ENCODE measurements around the gene UGDH.

Gene UGDH

GRCh38 chr4:39543034-39543433 is 15.8 kb upstream of the UGDH start:
- Histone ChIP-seq H3K27ac (ENCODE audit: low read length) (no peak overlapping the region), H2AFZ (ENCODE audit: low read length) (no peak overlapping the region), H3K4me2 (ENCODE audit: low read depth, low read length) (no peak overlapping the region)

GRCh38 chr4:39542611-39543012 is 15.4 kb upstream of the UGDH start:
- no peaks in the 10 kb centered on the region for H3K4me1 ChIP-seq (ENCODE audit: low read length)
- no peak overlapping the region for H3K27ac ChIP-seq (ENCODE audit: low read length)
- no peak overlapping the region for H3K4me2 ChIP-seq (ENCODE audit: low read depth, low read length)
- DNase-seq = no peak
- no peaks in the 10 kb centered on the region for H3K79me2 ChIP-seq (ENCODE audit: low read length)
- TF ChIP-seq EZH2 (optimal IDR thresholded peaks at IDR 0.05; ENCODE audit: low read depth, low read length) (no peak), EZH2phosphoT487 (IDR thresholded peaks at IDR 0.05; ENCODE audit: low read length) (no peak), CTCF (IDR thresholded peaks at IDR 0.05; ENCODE audit: low read length) (no peak)
- no peaks in the 10 kb centered on the region for H4K20me1 ChIP-seq (ENCODE audit: insufficient read depth, low read length)
- H3K36me3 ChIP-seq (replicated peaks; ENCODE audit: insufficient read depth, low read length) = no peaks in the 10 kb centered on the region
- no peak overlapping the region for H3K4me3 ChIP-seq (ENCODE audit: low read length)
- no peaks in the 10 kb centered on the region for H3F3A ChIP-seq (ENCODE audit: insufficient read depth, low read length)
- no peaks in the 10 kb centered on the region for H3K9me3 ChIP-seq (replicated peaks; ENCODE audit: insufficient read depth, low read length)
- H3K27me3 ChIP-seq (replicated peaks; ENCODE audit: insufficient read depth, low read length) = no peaks in the 10 kb centered on the region
- H3K9me2 ChIP-seq (replicated peaks; ENCODE audit: insufficient read depth, low read length) = no peaks in the 10 kb centered on the region
- H2AFZ ChIP-seq (ENCODE audit: low read length) = no peak overlapping the region
- H3K9ac ChIP-seq (ENCODE audit: low read length) = no peak overlapping the region

More at GRCh38 chr4:39543034-39543433, 15.8 kb upstream of the UGDH start:
- no peaks in the 10 kb centered on the region for H4K20me1 ChIP-seq (ENCODE audit: insufficient read depth, low read length)
- H3K4me1 ChIP-seq (ENCODE audit: low read length) = no peaks in the 10 kb centered on the region
- no peak overlapping the region for H3K4me3 ChIP-seq (ENCODE audit: low read length)
- no peaks in the 10 kb centered on the region for H3K9me2 ChIP-seq (replicated peaks; ENCODE audit: insufficient read depth, low read length)
- no peaks in the 10 kb centered on the region for H3K79me2 ChIP-seq (ENCODE audit: low read length)
- H3K9ac ChIP-seq (ENCODE audit: low read length) = no peak overlapping the region
- H3K27me3 ChIP-seq (replicated peaks; ENCODE audit: insufficient read depth, low read length) = no peaks in the 10 kb centered on the region
- no peaks in the 10 kb centered on the region for H3K36me3 ChIP-seq (replicated peaks; ENCODE audit: insufficient read depth, low read length)
- no peak for TF ChIP-seq EZH2 (optimal IDR thresholded peaks at IDR 0.05; ENCODE audit: low read depth, low read length)
- TF ChIP-seq CTCF (IDR thresholded peaks at IDR 0.05; ENCODE audit: low read length) = no peak
- H3K9me3 ChIP-seq (replicated peaks; ENCODE audit: insufficient read depth, low read length) = no peaks in the 10 kb centered on the region
- H3F3A ChIP-seq (ENCODE audit: insufficient read depth, low read length) = no peaks in the 10 kb centered on the region
- no peak for DNase-seq

GRCh38 chr4:39541987-39542610 is 14.9 kb upstream of the UGDH start:
- H4K20me1 ChIP-seq (ENCODE audit: insufficient read depth, low read length) = no peaks in the 10 kb centered on the region
- H2AFZ ChIP-seq (ENCODE audit: low read length) = no peak overlapping the region
- no peak overlapping the region for H3K4me3 ChIP-seq (ENCODE audit: low read length)
- TF ChIP-seq CTCF (IDR thresholded peaks at IDR 0.05; ENCODE audit: low read length) (no peak), EZH2 (optimal IDR thresholded peaks at IDR 0.05; ENCODE audit: low read depth, low read length) (no peak), EZH2phosphoT487 (IDR thresholded peaks at IDR 0.05; ENCODE audit: low read length) (no peak)
- no peak for DNase-seq
- no peak overlapping the region for H3K9ac ChIP-seq (ENCODE audit: low read length)
- no peak overlapping the region for H3K27ac ChIP-seq (ENCODE audit: low read length)
- no peaks in the 10 kb centered on the region for H3F3A ChIP-seq (ENCODE audit: insufficient read depth, low read length)
- H3K9me3 ChIP-seq (replicated peaks; ENCODE audit: insufficient read depth, low read length) = no peaks in the 10 kb centered on the region
- no peaks in the 10 kb centered on the region for H3K79me2 ChIP-seq (ENCODE audit: low read length)
- H3K36me3 ChIP-seq (replicated peaks; ENCODE audit: insufficient read depth, low read length) = no peaks in the 10 kb centered on the region
- no peak overlapping the region for H3K4me2 ChIP-seq (ENCODE audit: low read depth, low read length)
- no peaks in the 10 kb centered on the region for H3K9me2 ChIP-seq (replicated peaks; ENCODE audit: insufficient read depth, low read length)
- no peaks in the 10 kb centered on the region for H3K4me1 ChIP-seq (ENCODE audit: low read length)
- no peaks in the 10 kb centered on the region for H3K27me3 ChIP-seq (replicated peaks; ENCODE audit: insufficient read depth, low read length)
